HCT116 (cell line): ENCODE data around the gene FXYD2. TPM values are rescaled to one million over a fixed set of nuclear protein-coding genes. Genes with fewer than 3 reads are reported as not detected.

Experiments
- ATAC-seq: fragments of 200-7000 bp; cut with Tn5 transposase; 2 replicates; pipeline ENCODE4 v1.9.1; 2020; ENCODE audit warnings: mild to moderate bottlenecking, moderate library complexity
- BruUV-seq: library from RNA; stranded (reverse); fragments of 400-500 nt; replicated peaks from 2 replicates; lab custom pipeline; 2021; lab: Mats Ljungman, UMichigan
- CTCF ChIA-PET: fragments of 300-600 bp; sonication (Branson Sonifier 250); formaldehyde crosslinking; loops from one replicate; lab custom pipeline; 2021; ENCODE audit warnings: antibody characterized with exemption; lab: Charles Lee
- POLR2A ChIA-PET: fragments of 300-600, 350-600 bp; sonication (Branson Sonifier 250); formaldehyde crosslinking; loops from one replicate; lab custom pipeline; 2021; ENCODE audit warnings: antibody characterized with exemption; lab: Charles Lee
- RAD21 ChIA-PET, 2 experiments: fragments of 300-600 bp; sonication (Branson Sonifier 250); formaldehyde crosslinking; loops; one replicate each; lab custom pipeline; 2023; ENCODE audit warnings: low total read pairs in 2 of 2; ENCODE audit not compliant: uncharacterized antibody in 2 of 2, unreplicated experiment in 2 of 2, low non-redundant PET in 1 of 2; lab: Charles Lee
- DNase-seq: peaks from one replicate; pipeline ENCODE4 v3.0.0-alpha.2; 2010; ENCODE audit warnings: low read depth, low spot score
- H2AFZ ChIP-seq: fragments of 200-600 bp; shearing (Covaris generic), sonication (generic); 2 replicates; pipeline ENCODE4 v1.6.1; 2017; ENCODE audit warnings: low read depth, mixed run types, mixed read lengths, antibody characterized with exemption, low read length; ENCODE audit not compliant: poor library complexity, severe bottlenecking
- H3K27ac ChIP-seq: 2 replicates; pipeline ENCODE4 v1.5.1; 2012; ENCODE audit warnings: low read depth, low read length
- H3K27me3 ChIP-seq: fragments of 200-600 bp; sonication (generic); 2 replicates; pipeline ENCODE4 v1.6.1; 2016; ENCODE audit warnings: mixed run types, low read length, mixed read lengths; ENCODE audit not compliant: insufficient read depth
- H3K36me3 ChIP-seq, 2 experiments: fragments of 200-500 bp in 1 of 2; fragments of 200-600 bp in 1 of 2; sonication (Bioruptor generic) in 1 of 2; sonication (generic) in 1 of 2; 2 replicates each; pipeline versions ENCODE4 v1.5.1 to v1.6.1; 2014 to 2016; ENCODE audit warnings: low read length in 2 of 2, inconsistent platforms in 1 of 2, mixed read lengths in 1 of 2, mixed run types in 1 of 2; ENCODE audit not compliant: insufficient read depth in 2 of 2, control insufficient read depth in 1 of 2
- H3K4me1 ChIP-seq, 2 experiments: fragments of 200-600 bp in 1 of 2; sonication (generic) in 1 of 2; 2 replicates each; pipeline versions ENCODE4 v1.5.1 to v1.6.1; 2012 to 2017; ENCODE audit warnings: low read length in 2 of 2, inconsistent platforms in 1 of 2, mild to moderate bottlenecking in 1 of 2, mixed read lengths in 1 of 2, mixed run types in 1 of 2, moderate library complexity in 1 of 2; ENCODE audit not compliant: insufficient read depth in 2 of 2, control insufficient read depth in 1 of 2
- H3K4me2 ChIP-seq: fragments of 200-600 bp; sonication (generic); 2 replicates; pipeline ENCODE4 v1.6.1; 2017; ENCODE audit warnings: mixed run types, low read length, mixed read lengths
- H3K4me3 ChIP-seq, 2 experiments: fragments of 200-600 bp in 1 of 2; sonication (generic) in 1 of 2; replicated peaks in 1 of 2; 2 replicates each; pipeline ENCODE4 v1.5.1; 2011 to 2016; ENCODE audit warnings: low read length in 2 of 2, control low read depth in 1 of 2, low read depth in 1 of 2, mild to moderate bottlenecking in 1 of 2, mixed read lengths in 1 of 2, mixed run types in 1 of 2
- H3K79me2 ChIP-seq: fragments of 200-600 bp; sonication (generic); 2 replicates; pipeline ENCODE4 v1.6.1; 2017; ENCODE audit warnings: mild to moderate bottlenecking, mixed run types, low read length, moderate library complexity, mixed read lengths; ENCODE audit not compliant: insufficient read depth
- H3K9ac ChIP-seq: fragments of 200-600 bp; sonication (generic); 2 replicates; pipeline ENCODE4 v1.6.1; 2016; ENCODE audit warnings: low read length, mixed read lengths
- H3K9me2 ChIP-seq: fragments of 200-600 bp; sonication (generic), shearing (Covaris generic); 2 replicates; pipeline ENCODE4 v1.6.1; 2017; ENCODE audit warnings: mixed run types, mild to moderate bottlenecking, moderate library complexity; ENCODE audit not compliant: insufficient read depth
- H3K9me3 ChIP-seq, 2 experiments: fragments of 200-500 bp in 1 of 2; fragments of 200-600 bp in 1 of 2; sonication (Bioruptor generic) in 1 of 2; sonication (generic) in 1 of 2; 2 replicates each; pipeline ENCODE4 v1.6.1; 2014 to 2017; ENCODE audit warnings: low read length in 2 of 2, mixed read lengths in 2 of 2, inconsistent platforms in 1 of 2, low read depth in 1 of 2, mild to moderate bottlenecking in 1 of 2, mixed run types in 1 of 2, moderate library complexity in 1 of 2; ENCODE audit not compliant: control insufficient read depth in 1 of 2, insufficient read depth in 1 of 2
- H4K20me1 ChIP-seq: fragments of 200-600 bp; sonication (generic), shearing (Covaris generic); 2 replicates; pipeline ENCODE4 v1.6.1; 2017; ENCODE audit warnings: mixed run types, mild to moderate bottlenecking, moderate library complexity; ENCODE audit not compliant: insufficient read depth
- ATF3 ChIP-seq: IDR thresholded peaks from 2 replicates; pipeline ENCODE4 v1.6.1; 2012
- CBX3 ChIP-seq: IDR thresholded peaks from 2 replicates; pipeline ENCODE4 v1.6.1; 2012; ENCODE audit warnings: low read depth
- CEBPB ChIP-seq: IDR thresholded peaks from 2 replicates; pipeline ENCODE4 v1.6.1; 2012; ENCODE audit warnings: low read depth
- EGR1 ChIP-seq: IDR thresholded peaks from 2 replicates; pipeline ENCODE4 v1.6.1; 2012; ENCODE audit warnings: low read depth
- EZH2 ChIP-seq: fragments of 200-600 bp; sonication (generic); IDR thresholded peaks from 2 replicates; pipeline ENCODE4 v1.6.1; 2017; ENCODE audit warnings: antibody characterized with exemption, mixed run types
- EZH2phosphoT487 ChIP-seq: fragments of 200-600 bp; IDR thresholded peaks from 2 replicates; pipeline ENCODE4 v1.6.1; 2018; ENCODE audit warnings: antibody characterized with exemption, borderline replicate concordance
- MAX ChIP-seq: IDR thresholded peaks from 2 replicates; pipeline ENCODE4 v1.6.1; 2012
- POLR2A ChIP-seq: IDR thresholded peaks from 2 replicates; pipeline ENCODE4 v1.7.0; 2011; ENCODE audit warnings: borderline replicate concordance; ENCODE audit not compliant: insufficient read depth, insufficient read length; ENCODE audit errors: extremely low read depth
- POLR2AphosphoS5 ChIP-seq: IDR thresholded peaks from 2 replicates; pipeline ENCODE4 v1.6.1; 2011; ENCODE audit warnings: mild to moderate bottlenecking, low read depth, low read length, moderate library complexity
- RAD21 ChIP-seq: IDR thresholded peaks from 2 replicates; pipeline ENCODE4 v1.6.1; 2012; ENCODE audit warnings: low read depth, mild to moderate bottlenecking
- REST ChIP-seq: IDR thresholded peaks from 2 replicates; pipeline ENCODE4 v1.6.1; 2012; ENCODE audit warnings: low read depth
- SIN3A ChIP-seq: IDR thresholded peaks from 2 replicates; pipeline ENCODE4 v1.6.1; 2012; ENCODE audit warnings: low read depth
- YY1 ChIP-seq: IDR thresholded peaks from 2 replicates; pipeline ENCODE4 v1.6.1; 2011; ENCODE audit warnings: low read length, low read depth, moderate library complexity, mild to moderate bottlenecking; ENCODE audit not compliant: insufficient replicate concordance; ENCODE audit errors: extremely low read depth
- ZBTB33 ChIP-seq: IDR thresholded peaks from 2 replicates; pipeline ENCODE4 v1.6.1; 2011; ENCODE audit warnings: mild to moderate bottlenecking, low read length, moderate library complexity; ENCODE audit not compliant: insufficient replicate concordance; ENCODE audit errors: extremely low read depth
- ZFX ChIP-seq: fragments of 450-650 bp; IDR thresholded peaks from 2 replicates; pipeline ENCODE4 v1.6.1; 2017
- ZNF274 ChIP-seq: fragments of 200-500 bp; sonication (Bioruptor generic); IDR thresholded peaks from 2 replicates; pipeline ENCODE4 v1.6.1; 2014; ENCODE audit warnings: mild to moderate bottlenecking, low read depth, low read length, inconsistent platforms
- intact Hi-C: fragments of 100-400 bp; cut with micrococcal nuclease; formaldehyde crosslinking; loops from 2 replicates; pipeline ENCODE4 v1.10.0; 2022
- total RNA-seq: library from RNA; stranded (reverse); gene quantifications from one replicate; pipeline ENCODE4 v1.2.1, GENCODE V29; 2021; ENCODE audit not compliant: unreplicated experiment

The FXYD2 gene
- total RNA-seq, 1 experiment from 2014 or later: 0.52 TPM

- Histone ChIP-seq H3K27ac (no peak overlapping the region), H3K27me3 (peaks cover 41% of the 10 kb centered on the region), H2AFZ (no peak overlapping the region), H3K4me3 (no peak overlapping the region), H3K4me1 (no peaks in the 10 kb centered on the region), H3K4me2 (no peak overlapping the region), H4K20me1 (no peaks in the 10 kb centered on the region), H3K9ac (no peak overlapping the region), H3K79me2 (no peaks in the 10 kb centered on the region), H3K36me3 (no peaks in the 10 kb centered on the region), H3K9me2 (no peaks in the 10 kb centered on the region), H3K9me3 (no peaks in the 10 kb centered on the region)
- ChIA-PET POLR2A (no interaction called here), CTCF (interaction anchor here (0.9 kb wide), 1 partner anchor 46 kb away, joined by 3 read pairs; no protein-coding TSS in a partner anchor), RAD21 (no interaction called here)
- no peak for ATAC-seq
- TF ChIP-seq MAX: no peak
- no peak for TF ChIP-seq ZNF274
- no peak for TF ChIP-seq ZBTB33
- DNase-seq: no peak
- no TSS peak for BruUV-seq
- intact Hi-C loops: no loop called here
Measured at GRCh38 chr11:117771841-117772240, 52.7 kb downstream of the FXYD2 start.

GRCh38 chr11:117771197-117771596 is 53.3 kb downstream of the FXYD2 start:
- H3K9me2 ChIP-seq: no peaks in the 10 kb centered on the region
- no peaks in the 10 kb centered on the region for H3K36me3 ChIP-seq
- ChIA-PET POLR2A (no interaction called here), RAD21 (no interaction called here), CTCF (interaction anchor here (0.9 kb wide), 1 partner anchor 46 kb away, joined by 3 read pairs; no protein-coding TSS in a partner anchor)
- H2AFZ ChIP-seq: no peak overlapping the region
- no peaks in the 10 kb centered on the region for H3K9me3 ChIP-seq
- no TSS peak for BruUV-seq
- H3K27ac ChIP-seq: no peak overlapping the region
- H3K9ac ChIP-seq: no peak overlapping the region
- no peak overlapping the region for H3K4me2 ChIP-seq
- intact Hi-C loops: no loop called here
- no peaks in the 10 kb centered on the region for H3K4me1 ChIP-seq
- DNase-seq: no peak
- peaks cover 37% of the 10 kb centered on the region for H3K27me3 ChIP-seq
- no peaks in the 10 kb centered on the region for H3K79me2 ChIP-seq
- no peak for ATAC-seq
- H4K20me1 ChIP-seq: no peaks in the 10 kb centered on the region
- H3K4me3 ChIP-seq: no peak overlapping the region
- TF ChIP-seq YY1 (no peak), RAD21 (no peak), REST (no peak), POLR2AphosphoS5 (no peak), EZH2phosphoT487 (no peak), ATF3 (no peak), EGR1 (no peak), EZH2 (no peak), CEBPB (no peak), CBX3 (no peak), SIN3A (no peak), ZNF274 (no peak), POLR2A (no peak), ZFX (no peak)
